ENCODE measurements around the gene PFKFB2. TPM values are rescaled to one million over a fixed set of nuclear protein-coding genes. Genes with fewer than 3 reads are reported as not detected.

The PFKFB2 gene
- total and polyA plus RNA-seq, 2 donors (not counting 3 experiments of a cell fraction or from before 2014, with no cell fraction given), result 0.70 to 2.0 TPM

GRCh38 chr1:207029701-207030521 lies 23.2 kb upstream of the PFKFB2 start:
- Histone ChIP-seq H3K79me2 (ENCODE audit: control insufficient read depth, insufficient read depth, low read length) (no peaks in the 10 kb centered on the region), H3K27ac (ENCODE audit: insufficient read depth, low read depth, low read length) (no peak overlapping the region), H3K9ac (replicated peaks; ENCODE audit: extremely low read depth, insufficient read depth, low read length) (no peak overlapping the region), H3K9me1 (replicated peaks; ENCODE audit: control insufficient read depth, extremely low read depth, insufficient read depth, low read length) (no peaks in the 10 kb centered on the region), H3K4me3 (replicated peaks in 1 of 3; ENCODE audit: insufficient read depth in 1 of 3, low read depth in 1 of 3, low read length in 3 of 3) (no peak overlapping the region), H3K27me3 (ENCODE audit: control insufficient read depth in 2 of 2, insufficient read depth in 2 of 2, low read length in 2 of 2) (peaks cover 7 to 23% of the 10 kb centered on the region in 2 experiments), H2AFZ (ENCODE audit: low read depth, low read length) (no peak overlapping the region), H3K4me2 (ENCODE audit: insufficient read depth, low read length) (no peak overlapping the region), H3K36me3 (ENCODE audit: control insufficient read depth in 2 of 2, extremely low read depth in 1 of 2, insufficient read depth in 2 of 2, low read length in 2 of 2) (no peaks in the 10 kb centered on the region), H4K20me1 (replicated peaks; ENCODE audit: control insufficient read depth, extremely low read depth, insufficient read depth, low read length) (no peaks in the 10 kb centered on the region), H3K4me1 (ENCODE audit: control insufficient read depth, extremely low read depth, insufficient read depth, low read length) (no peaks in the 10 kb centered on the region), H3K9me3 (replicated peaks; ENCODE audit: control insufficient read depth, insufficient read depth, low read length) (no peaks in the 10 kb centered on the region)
- no TSS peak for BruUV-seq (replicated peaks)
- dilution Hi-C loops (cut with MboI; ENCODE audit: extremely low pct_ligation_motif_present, low sequenced_read_pairs), result no loop called here
- DNase-seq (ENCODE audit: low read depth, low spot score) (no peak), FAIRE-seq (no peak)
- intact Hi-C loops (cut with micrococcal nuclease), result no loop called here
- ChIA-PET CTCF (interaction anchor here (0.5 to 1.2 kb wide), 2 partner anchors 20 to 1321 kb away, joined by 3 to 4 read pairs; no protein-coding TSS in a partner anchor), POLR2A (no interaction called here)
- no peak for TF ChIP-seq CTCF (IDR thresholded peaks at IDR 0.05; ENCODE audit: extremely low read depth in 1 of 2, insufficient read depth in 1 of 2, low read depth in 1 of 2, low read length in 2 of 2)
- TF ChIP-seq GATA2 (IDR thresholded peaks at IDR 0.05; ENCODE audit: insufficient read depth, insufficient read length, low read depth, low read length), result no peak
- TF ChIP-seq MAX (IDR thresholded peaks at IDR 0.05; ENCODE audit: insufficient read depth, insufficient read length), result no peak
- TF ChIP-seq POLR2AphosphoS5 (IDR thresholded peaks at IDR 0.05; ENCODE audit: insufficient read depth, low read depth, low read length), result no peak
- TF ChIP-seq MYC (IDR thresholded peaks at IDR 0.05; ENCODE audit: low read depth, low read length), result no peak
- TF ChIP-seq JUN (IDR thresholded peaks at IDR 0.05; ENCODE audit: borderline replicate concordance, insufficient read depth, insufficient read length, low read depth), result no peak
- no peak for TF ChIP-seq EZH2 (IDR thresholded peaks at IDR 0.05; ENCODE audit: borderline replicate concordance, low read depth, low read length, severe bottlenecking)
- no peak for TF ChIP-seq FOS (IDR thresholded peaks at IDR 0.05; ENCODE audit: borderline replicate concordance, insufficient read depth, low read length)
- no peak for TF ChIP-seq POLR2A (IDR thresholded peaks at IDR 0.05; ENCODE audit: low read depth, low read length)
